Ishikawa (cell line): ENCODE measurements around the gene PLEKHA6.

ENCODE experiments used
- CEBPB ChIP-seq: IDR thresholded peaks from 2 replicates; pipeline ENCODE4 v1.6.1; 2012
- CREB1 ChIP-seq: IDR thresholded peaks from 2 replicates; pipeline ENCODE4 v1.6.1; 2012; ENCODE audit warnings: low read depth
- EGR1 ChIP-seq: IDR thresholded peaks from 2 replicates; pipeline ENCODE4 v1.6.1; 2012
- EP300 ChIP-seq: IDR thresholded peaks from 2 replicates; pipeline ENCODE4 v1.6.1; 2012; ENCODE audit warnings: borderline replicate concordance
- FOXM1 ChIP-seq: IDR thresholded peaks from 2 replicates; pipeline ENCODE4 v1.6.1; 2012; ENCODE audit warnings: low read depth, borderline replicate concordance
- MAX ChIP-seq: IDR thresholded peaks from 2 replicates; pipeline ENCODE4 v1.6.1; 2012
- NFIC ChIP-seq: IDR thresholded peaks from 2 replicates; pipeline ENCODE4 v1.6.1; 2012
- RAD21 ChIP-seq: IDR thresholded peaks from 2 replicates; pipeline ENCODE4 v1.6.1; 2012; ENCODE audit warnings: low read depth
- TAF1 ChIP-seq: IDR thresholded peaks from 2 replicates; pipeline ENCODE4 v1.6.1; 2012; ENCODE audit warnings: low read depth, mild to moderate bottlenecking
- TCF12 ChIP-seq: IDR thresholded peaks from 2 replicates; pipeline ENCODE4 v1.6.1; 2012; ENCODE audit warnings: low read depth
- TEAD4 ChIP-seq: IDR thresholded peaks from 2 replicates; pipeline ENCODE4 v1.6.1; 2012
- USF1 ChIP-seq: IDR thresholded peaks from 2 replicates; pipeline ENCODE4 v1.6.1; 2012
- YY1 ChIP-seq: IDR thresholded peaks from 2 replicates; pipeline ENCODE4 v1.6.1; 2012; ENCODE audit warnings: low read depth
- ZBTB7A ChIP-seq: IDR thresholded peaks from 2 replicates; pipeline ENCODE4 v1.6.1; 2012; ENCODE audit warnings: low read depth
- TF ChIP-seq, protein P1 (sequence below): IDR thresholded peaks from 2 replicates; pipeline ENCODE4 v1.6.1; 2012; ENCODE audit warnings: low read depth, mild to moderate bottlenecking

Gene PLEKHA6

DNA sequence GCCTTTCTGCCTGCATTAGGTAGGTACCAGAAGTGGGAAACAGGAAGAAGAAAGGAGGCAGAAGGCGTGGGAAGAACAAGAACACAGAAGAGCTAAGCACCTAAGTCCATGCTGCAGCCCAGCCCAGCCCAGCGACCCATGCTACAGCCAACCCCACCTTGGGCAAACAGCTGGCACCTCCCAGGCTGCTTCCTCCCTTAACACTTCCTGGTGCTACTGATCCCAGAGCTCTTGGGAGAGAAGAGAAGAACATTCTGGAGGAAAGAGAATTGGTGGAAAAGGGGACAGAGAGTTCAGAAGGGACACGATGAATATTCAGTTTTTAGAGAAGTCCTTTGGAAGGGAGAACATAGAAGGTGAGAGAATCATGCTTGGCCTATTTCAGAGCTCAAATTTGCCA lies 28.5 kb downstream of the PLEKHA6 start:
- TF ChIP-seq CEBPB (no peak), FOXM1 (no peak), TCF12 (no peak), EP300 (no peak), NFIC (no peak), YY1 (no peak), MAX (no peak), TEAD4 (no peak), EGR1 (no peak), ZBTB7A (no peak), USF1 (no peak)
- TF ChIP-seq, protein P1, sequence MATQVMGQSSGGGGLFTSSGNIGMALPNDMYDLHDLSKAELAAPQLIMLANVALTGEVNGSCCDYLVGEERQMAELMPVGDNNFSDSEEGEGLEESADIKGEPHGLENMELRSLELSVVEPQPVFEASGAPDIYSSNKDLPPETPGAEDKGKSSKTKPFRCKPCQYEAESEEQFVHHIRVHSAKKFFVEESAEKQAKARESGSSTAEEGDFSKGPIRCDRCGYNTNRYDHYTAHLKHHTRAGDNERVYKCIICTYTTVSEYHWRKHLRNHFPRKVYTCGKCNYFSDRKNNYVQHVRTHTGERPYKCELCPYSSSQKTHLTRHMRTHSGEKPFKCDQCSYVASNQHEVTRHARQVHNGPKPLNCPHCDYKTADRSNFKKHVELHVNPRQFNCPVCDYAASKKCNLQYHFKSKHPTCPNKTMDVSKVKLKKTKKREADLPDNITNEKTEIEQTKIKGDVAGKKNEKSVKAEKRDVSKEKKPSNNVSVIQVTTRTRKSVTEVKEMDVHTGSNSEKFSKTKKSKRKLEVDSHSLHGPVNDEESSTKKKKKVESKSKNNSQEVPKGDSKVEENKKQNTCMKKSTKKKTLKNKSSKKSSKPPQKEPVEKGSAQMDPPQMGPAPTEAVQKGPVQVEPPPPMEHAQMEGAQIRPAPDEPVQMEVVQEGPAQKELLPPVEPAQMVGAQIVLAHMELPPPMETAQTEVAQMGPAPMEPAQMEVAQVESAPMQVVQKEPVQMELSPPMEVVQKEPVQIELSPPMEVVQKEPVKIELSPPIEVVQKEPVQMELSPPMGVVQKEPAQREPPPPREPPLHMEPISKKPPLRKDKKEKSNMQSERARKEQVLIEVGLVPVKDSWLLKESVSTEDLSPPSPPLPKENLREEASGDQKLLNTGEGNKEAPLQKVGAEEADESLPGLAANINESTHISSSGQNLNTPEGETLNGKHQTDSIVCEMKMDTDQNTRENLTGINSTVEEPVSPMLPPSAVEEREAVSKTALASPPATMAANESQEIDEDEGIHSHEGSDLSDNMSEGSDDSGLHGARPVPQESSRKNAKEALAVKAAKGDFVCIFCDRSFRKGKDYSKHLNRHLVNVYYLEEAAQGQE, result no peak

- TF ChIP-seq CEBPB, result no peak
- no peak for TF ChIP-seq USF1
- no peak for TF ChIP-seq EP300
- no peak for TF ChIP-seq CREB1
- no peak for TF ChIP-seq FOXM1
- TF ChIP-seq EGR1, result no peak
- TF ChIP-seq RAD21, result no peak
- TF ChIP-seq, protein P1, result no peak
- no peak for TF ChIP-seq TAF1
- no peak for TF ChIP-seq TCF12
- no peak for TF ChIP-seq TEAD4
- no peak for TF ChIP-seq MAX
- TF ChIP-seq NFIC, result no peak
- no peak for TF ChIP-seq ZBTB7A
- no peak for TF ChIP-seq YY1
Measured at GRCh38 chr1:204327359-204327758, 32.4 kb downstream of the PLEKHA6 start.

DNA sequence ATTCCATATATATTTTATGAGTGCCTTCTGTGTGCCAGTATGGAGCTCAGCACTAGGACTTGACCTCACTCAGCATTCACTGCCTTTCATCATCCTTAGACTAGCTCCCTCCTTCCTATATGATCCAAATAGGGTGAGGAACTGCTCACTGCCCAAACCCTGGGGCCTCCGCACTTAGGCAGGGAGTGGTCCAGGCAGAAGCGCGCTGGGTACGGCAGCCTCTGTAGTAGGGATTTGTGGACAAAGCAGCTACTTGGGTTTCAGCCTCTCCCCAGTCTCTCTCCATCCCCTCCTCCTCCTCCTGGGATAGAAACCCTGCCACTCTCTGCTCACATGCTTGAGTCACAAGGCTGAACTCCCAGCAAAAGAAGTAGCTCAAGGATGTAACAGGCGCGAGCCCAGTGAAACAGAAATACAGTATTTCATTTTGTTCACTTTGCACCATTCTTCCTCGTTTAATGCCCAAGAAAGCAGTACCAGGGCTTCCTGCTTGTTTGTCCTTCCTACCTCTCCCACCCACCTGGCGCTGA lies 32.9 kb downstream of the PLEKHA6 start:
- TF ChIP-seq USF1, result no peak

GRCh38 chr1:204325944-204326343 lies 33.8 kb downstream of the PLEKHA6 start:
- TF ChIP-seq NFIC (no peak), FOXM1 (no peak), ZBTB7A (no peak), USF1 (no peak), MAX (no peak), CEBPB (no peak), CREB1 (no peak), EP300 (no peak), TCF12 (no peak), EGR1 (no peak)
- TF ChIP-seq, protein P1, result no peak
